Stomach (tissue), 9 donors: ENCODE measurements around the gene PLXNA2. TPM values are rescaled to one million over a fixed set of nuclear protein-coding genes. Genes with fewer than 3 reads are reported as not detected.

ENCODE experiments used
- DNase-seq, 2 donors: peaks; one replicate each; pipeline versions ENCODE4 v3.0.0 to v3.0.0-alpha.2; 2013 to 2019
- H3K27ac ChIP-seq, 5 donors: fragments of 200-600 bp in 4 of 5; sonication (generic) in 4 of 5; one replicate each; pipeline ENCODE4 v1.5.1; 2013 to 2019; ENCODE audit warnings: mild to moderate bottlenecking in 1 of 5, moderate library complexity in 1 of 5
- H3K27me3 ChIP-seq, 3 donors: fragments of 200-600 bp; sonication (generic); one replicate each; pipeline ENCODE4 v1.5.1; 2017 to 2019; ENCODE audit warnings: mixed run types in 1 of 3
- H3K36me3 ChIP-seq, 4 donors: fragments of 200-600 bp; sonication (generic); 1 replicate in 3 of 4; 2 replicates in 1 of 4; pipeline ENCODE4 v1.5.1; 2016 to 2019
- H3K4me1 ChIP-seq, 4 donors: fragments of 200-600 bp; sonication (generic); one replicate each; pipeline ENCODE4 v1.5.1; 2016 to 2019
- H3K4me3 ChIP-seq, 4 donors: fragments of 200-600 bp; sonication (generic) in 3 of 4; one replicate each; pipeline ENCODE4 v1.5.1; 2016 to 2019; ENCODE audit warnings: mild to moderate bottlenecking in 1 of 4
- H3K9me3 ChIP-seq, 4 donors: fragments of 200-600 bp; sonication (generic); one replicate each; pipeline ENCODE4 v1.5.1; 2016 to 2019
- CTCF ChIP-seq, 7 experiments: fragments of 450-650 bp in 4 of 7; fragments of 200-600 bp in 3 of 7; sonication (generic) in 3 of 7; IDR thresholded peaks; one replicate each; pipeline ENCODE4 v1.5.1; 2016 to 2019; ENCODE audit warnings: antibody characterized with exemption in 7 of 7, control low read depth in 2 of 7, mild to moderate bottlenecking in 1 of 7
- EP300 ChIP-seq: sonication (generic); formaldehyde crosslinking; IDR thresholded peaks from one replicate; pipeline ENCODE4 v1.6.1; 2017; ENCODE audit warnings: antibody characterized with exemption
- POLR2A ChIP-seq, 4 donors: fragments of 450-650 bp; IDR thresholded peaks; one replicate each; pipeline ENCODE4 v1.6.1; 2016; ENCODE audit warnings: antibody characterized with exemption in 4 of 4, control low read depth in 2 of 4, mild to moderate bottlenecking in 1 of 4, moderate library complexity in 1 of 4
- POLR2AphosphoS5 ChIP-seq, 3 donors: sonication (generic); formaldehyde crosslinking; IDR thresholded peaks; one replicate each; pipeline ENCODE4 v1.6.1; 2016; ENCODE audit warnings: antibody characterized with exemption in 3 of 3
- WGBS, 5 donors: extraction: QIAGEN DNeasy Blood & Tissue Kit in 3 of 5; methylation state at CpG; one replicate each; pipeline versions ENCODE4 v1.1.5 to v1.1.7; 2013 to 2018; 5-methylcytosine and 5-hydroxymethylcytosine counted together
- intact Hi-C: fragments of 100-400 bp; cut with DNase I; formaldehyde crosslinking; loops from one replicate; pipeline ENCODE4 v1.15.1; 2023; ENCODE audit warnings: low total_unique reads
- polyA plus RNA-seq, 3 donors: library from polyadenylated mRNA; stranded (reverse); fragments of 200-250 nt; gene quantifications; one replicate each; pipeline ENCODE4 v1.2.3, GENCODE V29; 2013
- total RNA-seq, 5 donors: library from RNA; depleted of rRNA; stranded (reverse); fragments of >200 nt; gene quantifications; one replicate each; pipeline versions ENCODE4 v1.1.0 to v1.2.3, GENCODE V29; 2014 to 2016
- donor health status: healthy with polysubstance abuse.
- donor health status: Bipolar disorder and iron deficiency.
- donor health status: healthy.

PLXNA2 gene
- total and polyA plus RNA-seq, 8 donors: 2.7 to 185 (median 28.7) TPM

- H3K4me1 ChIP-seq: peaks cover 5 to 51% (median 27%) of the 10 kb centered on the region in 4 donors
- no peak overlapping the region for H3K4me3 ChIP-seq
- intact Hi-C loops: no loop called here
- H3K27me3 ChIP-seq: no peaks in the 10 kb centered on the region
- 35 to 89% (median 89%) methylated on average over 2 of the region's 2 CpGs for WGBS, 5 donors
- TF ChIP-seq POLR2AphosphoS5 (IDR thresholded peaks at IDR 0.05): no peak
- no peak for TF ChIP-seq POLR2A (IDR thresholded peaks at IDR 0.05)
- no peak for TF ChIP-seq EP300
- TF ChIP-seq CTCF (IDR thresholded peaks at IDR 0.05): no peak
- peaks cover 0 to 8% (median 3%) of the 10 kb centered on the region in 4 donors for H3K36me3 ChIP-seq
- peak overlapping the region in 1 of 5 donors; percentile 59 for H3K27ac ChIP-seq
- DNase-seq: no peak
- no peaks in the 10 kb centered on the region for H3K9me3 ChIP-seq
Measured at GRCh38 chr1:208120431-208120790, 123.8 kb downstream of the PLXNA2 start.

GRCh38 chr1:208118841-208119606 lies 125.2 kb downstream of the PLXNA2 start:
- TF ChIP-seq POLR2A (IDR thresholded peaks at IDR 0.05) (no peak), CTCF (IDR thresholded peaks at IDR 0.05) (no peak), POLR2AphosphoS5 (IDR thresholded peaks at IDR 0.05) (peak in 2 of 3 donors; percentile 23 to 33), EP300 (no peak)
- intact Hi-C loops: no loop called here
- Histone ChIP-seq H3K27ac (peak overlapping the region in 1 of 5 donors; percentile 23), H3K36me3 (peaks cover 0 to 6% (median 3%) of the 10 kb centered on the region in 4 donors), H3K4me3 (no peak overlapping the region), H3K27me3 (no peaks in the 10 kb centered on the region), H3K4me1 (peaks cover 5 to 51% (median 27%) of the 10 kb centered on the region in 4 donors), H3K9me3 (no peaks in the 10 kb centered on the region)
- no peak for DNase-seq
- 60 to 77% (median 66%) methylated on average over 12 of the region's 12 CpGs for WGBS, 5 donors

GRCh38 chr1:208118306-208118705 lies 125.9 kb downstream of the PLXNA2 start:
- intact Hi-C loops: no loop called here
- H3K4me3 ChIP-seq: no peak overlapping the region
- no peak for DNase-seq
- no peaks in the 10 kb centered on the region for H3K9me3 ChIP-seq
- no peaks in the 10 kb centered on the region for H3K27me3 ChIP-seq
- 54 to 85% (median 75%) methylated on average over 5 of the region's 5 CpGs for WGBS, 5 donors
- no peak for TF ChIP-seq EP300
- no peak for TF ChIP-seq POLR2A (IDR thresholded peaks at IDR 0.05)
- TF ChIP-seq CTCF (IDR thresholded peaks at IDR 0.05): no peak
- TF ChIP-seq POLR2AphosphoS5 (IDR thresholded peaks at IDR 0.05): no peak
- H3K4me1 ChIP-seq: peaks cover 5 to 51% (median 27%) of the 10 kb centered on the region in 4 donors
- no peak overlapping the region for H3K27ac ChIP-seq
- peaks cover 0 to 6% (median 3%) of the 10 kb centered on the region in 4 donors for H3K36me3 ChIP-seq

GRCh38 chr1:208117826-208118225 lies 126.4 kb downstream of the PLXNA2 start:
- TF ChIP-seq EP300 (no peak), POLR2AphosphoS5 (IDR thresholded peaks at IDR 0.05) (no peak), CTCF (IDR thresholded peaks at IDR 0.05) (no peak), POLR2A (IDR thresholded peaks at IDR 0.05) (no peak)
- Histone ChIP-seq H3K9me3 (no peaks in the 10 kb centered on the region), H3K4me3 (no peak overlapping the region), H3K36me3 (peaks cover 0 to 6% (median 3%) of the 10 kb centered on the region in 4 donors), H3K27ac (no peak overlapping the region), H3K4me1 (peaks cover 5 to 51% (median 27%) of the 10 kb centered on the region in 4 donors), H3K27me3 (no peaks in the 10 kb centered on the region)
- intact Hi-C loops: no loop called here
- WGBS, 5 donors: 65 to 86% (median 69%) methylated on average over 4 of the region's 4 CpGs
- DNase-seq: no peak
